K562 (cell line): ENCODE measurements around the gene CNTNAP4.

ENCODE experiments used
- EZH2 ChIP-seq: IDR thresholded peaks from 2 replicates; pipeline ENCODE4 v1.6.1; 2012; ENCODE audit warnings: low read depth, mild to moderate bottlenecking, inconsistent platforms, low read length, borderline replicate concordance
- MTA1 ChIP-seq: fragments of 450-650 bp; IDR thresholded peaks from 2 replicates; pipeline ENCODE4 v1.6.1; 2017; ENCODE audit warnings: borderline replicate concordance
- NFRKB ChIP-seq: fragments of 450-650 bp; IDR thresholded peaks from 2 replicates; pipeline ENCODE4 v1.6.1; 2016; ENCODE audit warnings: low read depth
- POLR2AphosphoS5 ChIP-seq: IDR thresholded peaks from 2 replicates; pipeline ENCODE4 v1.6.1; 2011; ENCODE audit warnings: mild to moderate bottlenecking, low read depth, low read length, moderate library complexity; ENCODE audit not compliant: control insufficient read depth, insufficient read depth
- ZNF444 ChIP-seq: fragments of 250-450 bp; sonication (Bioruptor Pico); IDR thresholded peaks from 2 replicates; pipeline ENCODE4 v1.4.0; 2020; ENCODE audit warnings: mild to moderate bottlenecking, moderate library complexity
- TF ChIP-seq, protein P1 (sequence below), 3 experiments: IDR thresholded peaks in 2 of 3; conservative IDR thresholded peaks in 1 of 3; 2 replicates each; pipeline ENCODE4 v1.5.1; 2011 to 2012; ENCODE audit warnings: low read length in 3 of 3, mild to moderate bottlenecking in 3 of 3, control low read depth in 2 of 3, improper control_type of control experiment in 1 of 3, inconsistent platforms in 1 of 3, low read depth in 1 of 3, mixed read lengths in 1 of 3, moderate library complexity in 1 of 3; ENCODE audit not compliant: insufficient read depth in 2 of 3

- TF ChIP-seq NFRKB: no peak
- TF ChIP-seq ZNF444 (CRISPR knock-in tag): no peak
- no peak for TF ChIP-seq POLR2AphosphoS5
- TF ChIP-seq EZH2: no peak
- no peak for TF ChIP-seq MTA1
- TF ChIP-seq, protein P1, sequence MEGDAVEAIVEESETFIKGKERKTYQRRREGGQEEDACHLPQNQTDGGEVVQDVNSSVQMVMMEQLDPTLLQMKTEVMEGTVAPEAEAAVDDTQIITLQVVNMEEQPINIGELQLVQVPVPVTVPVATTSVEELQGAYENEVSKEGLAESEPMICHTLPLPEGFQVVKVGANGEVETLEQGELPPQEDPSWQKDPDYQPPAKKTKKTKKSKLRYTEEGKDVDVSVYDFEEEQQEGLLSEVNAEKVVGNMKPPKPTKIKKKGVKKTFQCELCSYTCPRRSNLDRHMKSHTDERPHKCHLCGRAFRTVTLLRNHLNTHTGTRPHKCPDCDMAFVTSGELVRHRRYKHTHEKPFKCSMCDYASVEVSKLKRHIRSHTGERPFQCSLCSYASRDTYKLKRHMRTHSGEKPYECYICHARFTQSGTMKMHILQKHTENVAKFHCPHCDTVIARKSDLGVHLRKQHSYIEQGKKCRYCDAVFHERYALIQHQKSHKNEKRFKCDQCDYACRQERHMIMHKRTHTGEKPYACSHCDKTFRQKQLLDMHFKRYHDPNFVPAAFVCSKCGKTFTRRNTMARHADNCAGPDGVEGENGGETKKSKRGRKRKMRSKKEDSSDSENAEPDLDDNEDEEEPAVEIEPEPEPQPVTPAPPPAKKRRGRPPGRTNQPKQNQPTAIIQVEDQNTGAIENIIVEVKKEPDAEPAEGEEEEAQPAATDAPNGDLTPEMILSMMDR (IDR thresholded peaks at IDR 0.05 in 2 of 3, conservative IDR thresholded peaks at IDR 0.05 in 1 of 3; ENCODE audit: insufficient read depth in 2 of 3, low read depth in 1 of 3, low read length in 3 of 3): no peak
Observed at GRCh38 chr16:76409706-76410105, 132.5 kb downstream of the CNTNAP4 start.
